Adipocyte (in vitro differentiated cells): ENCODE data around the gene USP25.

Experiments
- DNase-seq: peaks from one replicate; pipeline ENCODE4 v3.0.0-alpha.2; 2015; ENCODE audit warnings: low read depth
- H3K27me3 ChIP-seq: replicated peaks from 2 replicates; pipeline ENCODE4 v1.7.0; 2013; ENCODE audit warnings: mild to moderate bottlenecking, low read length, moderate library complexity; ENCODE audit not compliant: control insufficient read depth, insufficient read depth
- H3K36me3 ChIP-seq: 2 replicates; pipeline ENCODE4 v1.7.0; 2013; ENCODE audit warnings: low read length, mild to moderate bottlenecking, moderate library complexity; ENCODE audit not compliant: control insufficient read depth, insufficient read depth, severe bottlenecking
- H3K4me1 ChIP-seq: 2 replicates; pipeline ENCODE4 v1.7.0; 2013; ENCODE audit warnings: mild to moderate bottlenecking, low read length, moderate library complexity; ENCODE audit not compliant: control insufficient read depth, insufficient read depth
- H3K4me3 ChIP-seq: 2 replicates; pipeline ENCODE4 v1.7.0; 2013; ENCODE audit warnings: mild to moderate bottlenecking, low read length, moderate library complexity
- H3K9ac ChIP-seq: 2 replicates; pipeline ENCODE4 v1.7.0; 2013; ENCODE audit warnings: mild to moderate bottlenecking, low read length, moderate library complexity
- H3K9me3 ChIP-seq: 2 replicates; pipeline ENCODE4 v1.7.0; 2013; ENCODE audit warnings: mild to moderate bottlenecking, low read length, moderate library complexity; ENCODE audit not compliant: control insufficient read depth

The USP25 gene

DNA sequence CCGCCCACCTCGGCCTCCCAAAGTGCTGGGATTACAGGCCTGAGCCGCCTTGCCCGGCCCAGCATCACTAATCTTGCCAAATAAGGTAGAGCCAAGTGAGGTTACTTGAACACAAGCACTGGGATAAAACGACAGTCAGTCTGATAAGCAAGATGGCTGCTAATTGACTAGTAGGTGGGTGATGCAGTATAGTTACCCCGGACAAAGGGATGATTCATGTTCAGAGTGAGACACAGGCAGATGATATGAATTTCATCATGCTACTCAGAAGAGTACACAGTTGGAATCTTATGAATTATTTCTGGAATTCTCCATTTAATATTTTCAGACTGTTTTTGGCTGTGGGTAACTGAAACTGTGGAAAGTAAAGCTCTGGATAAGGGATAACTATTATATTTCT, 178.4 kb downstream of the USP25 start:
- peak; percentile 27 for DNase-seq
- no peaks in the 10 kb centered on the region for H3K9me3 ChIP-seq
- no peaks in the 10 kb centered on the region for H3K36me3 ChIP-seq
- no peak overlapping the region for H3K9ac ChIP-seq
- no peak overlapping the region for H3K4me3 ChIP-seq
- H3K4me1 ChIP-seq: no peaks in the 10 kb centered on the region
- H3K27me3 ChIP-seq: no peaks in the 10 kb centered on the region

DNA sequence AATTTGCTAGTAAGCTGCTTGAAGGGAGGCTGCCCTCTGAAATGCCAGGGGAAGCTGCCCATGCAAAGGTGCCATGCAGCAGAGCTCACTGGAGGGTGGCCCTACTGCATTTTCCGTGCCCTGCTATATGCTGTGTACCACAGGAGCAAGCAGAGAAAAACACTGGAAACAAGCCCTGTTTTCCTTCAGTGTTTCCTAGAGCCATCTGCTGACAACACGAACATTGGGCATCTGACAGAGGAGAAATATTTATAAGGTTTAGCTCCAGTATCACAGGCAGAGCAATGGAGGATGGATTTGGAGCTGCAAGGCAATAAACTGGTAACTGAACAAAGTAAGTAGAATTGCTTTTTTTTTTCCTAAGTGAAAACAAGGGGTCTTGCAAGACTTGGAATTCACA, 198.4 kb downstream of the USP25 start:
- H3K27me3 ChIP-seq: no peaks in the 10 kb centered on the region
- no peak overlapping the region for H3K9ac ChIP-seq
- H3K4me3 ChIP-seq: no peak overlapping the region
- no peaks in the 10 kb centered on the region for H3K36me3 ChIP-seq
- no peaks in the 10 kb centered on the region for H3K4me1 ChIP-seq
- no peak for DNase-seq
- H3K9me3 ChIP-seq: no peaks in the 10 kb centered on the region

DNA sequence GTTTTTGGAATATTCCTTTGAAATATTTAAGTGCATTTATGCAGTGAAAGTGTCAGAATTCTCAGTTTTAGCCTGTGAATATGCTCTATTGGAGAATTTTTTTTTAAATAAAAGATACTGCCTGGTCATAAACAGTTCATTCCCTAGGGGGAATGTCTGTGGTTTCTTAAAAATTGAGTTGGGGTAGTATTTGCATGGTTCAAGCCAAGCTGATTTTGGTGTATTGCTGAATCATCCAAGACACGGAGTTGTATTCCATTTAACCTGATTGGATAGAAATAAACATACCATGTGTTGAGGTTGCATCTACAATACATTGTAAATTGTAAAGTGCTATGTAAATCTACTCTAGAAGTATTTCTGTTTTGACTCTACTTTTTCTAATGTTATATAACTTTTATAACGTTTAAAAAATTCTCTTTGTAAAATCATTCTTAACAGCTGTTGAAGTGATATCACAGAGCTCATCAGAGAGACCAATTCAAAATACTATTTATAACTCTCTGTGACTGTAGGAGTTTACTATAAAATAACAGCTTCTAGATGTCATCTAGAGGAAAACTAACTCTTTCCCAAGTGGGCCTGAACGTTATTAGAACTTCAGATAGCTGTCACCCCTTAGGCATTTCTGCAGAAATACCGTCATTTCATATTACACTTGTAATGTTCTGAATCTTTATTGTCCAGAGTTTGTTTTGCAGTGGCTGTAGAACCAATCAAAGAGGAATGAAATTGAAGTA, 199.1 kb downstream of the USP25 start:
- Histone ChIP-seq H3K4me3 (no peak overlapping the region), H3K4me1 (no peaks in the 10 kb centered on the region), H3K9ac (no peak overlapping the region), H3K27me3 (no peaks in the 10 kb centered on the region), H3K9me3 (no peaks in the 10 kb centered on the region), H3K36me3 (no peaks in the 10 kb centered on the region)
- no peak for DNase-seq

DNA sequence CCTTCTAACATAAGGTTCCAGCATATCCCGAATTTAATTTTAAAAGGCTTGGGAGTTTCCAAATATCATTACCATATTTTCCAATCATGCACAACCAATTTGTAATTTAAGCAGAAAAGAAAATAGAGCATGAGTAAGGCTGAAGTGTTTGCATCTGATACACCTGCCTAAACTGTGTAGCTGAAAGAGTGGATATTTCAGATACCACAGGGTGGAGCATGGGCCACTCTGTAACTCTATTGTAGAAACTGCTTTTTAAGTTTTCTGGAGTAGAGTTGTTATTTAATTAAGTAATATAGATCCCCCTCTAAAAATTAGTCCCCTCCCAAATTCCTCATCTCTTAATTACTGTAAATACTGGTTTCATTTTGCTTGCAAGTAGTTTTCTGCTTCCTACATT, 199.8 kb downstream of the USP25 start:
- Histone ChIP-seq H3K36me3 (no peaks in the 10 kb centered on the region), H3K9ac (no peak overlapping the region), H3K4me3 (no peak overlapping the region), H3K4me1 (no peaks in the 10 kb centered on the region), H3K27me3 (no peaks in the 10 kb centered on the region), H3K9me3 (no peaks in the 10 kb centered on the region)
- no peak for DNase-seq
